Activated B cell treated with CpG ODN at 0.5 μM for 24 hours (primary cell): ENCODE measurements around the gene USP30. TPM values are rescaled to one million over a fixed set of nuclear protein-coding genes. Genes with fewer than 3 reads are reported as not detected.
"Not testable (repeated sequence)": the region's sequence is repeated elsewhere in the genome, so short reads cannot be mapped to it uniquely, and the experiment has no call there.

Experiments used
- ATAC-seq: fragments of 200-7000 bp; cut with Tn5 transposase; one replicate; pipeline ENCODE4 v1.10.0; 2021; ENCODE audit warnings: low read depth, mild to moderate bottlenecking, moderate library complexity
- CTCF ChIA-PET: fragments of 350-600 bp; sonication (Branson Sonifier 250); formaldehyde crosslinking; loops from one replicate; lab custom pipeline; 2021; ENCODE audit warnings: antibody characterized with exemption; lab: Charles Lee
- POLR2A ChIA-PET: fragments of 350-600 bp; sonication (Branson Sonifier 250); formaldehyde crosslinking; loops from one replicate; lab custom pipeline; 2021; ENCODE audit warnings: antibody characterized with exemption; lab: Charles Lee
- DNase-seq: peaks from one replicate; pipeline ENCODE4 v3.0.0; 2022
- H3K27ac Mint-ChIP-seq: one replicate; pipeline ENCODE4 v1.8.0; 2020; ENCODE audit warnings: mixed read lengths
- H3K27me3 Mint-ChIP-seq: one replicate; pipeline ENCODE4 v1.8.0; 2021; ENCODE audit warnings: mixed read lengths
- H3K36me3 Mint-ChIP-seq: one replicate; pipeline ENCODE4 v1.8.0; 2021; ENCODE audit warnings: low read depth, mixed read lengths
- H3K4me1 Mint-ChIP-seq: one replicate; pipeline ENCODE4 v1.8.0; 2021; ENCODE audit warnings: mixed read lengths
- H3K4me3 Mint-ChIP-seq: one replicate; pipeline ENCODE4 v1.8.0; 2020; ENCODE audit warnings: mild to moderate bottlenecking, mixed read lengths
- H3K9me3 Mint-ChIP-seq: one replicate; pipeline ENCODE4 v1.8.0; 2020; ENCODE audit warnings: mixed read lengths
- intact Hi-C: fragments of 100-400 bp; cut with micrococcal nuclease; formaldehyde crosslinking; loops from one replicate; pipeline ENCODE4 v1.15.1; 2024
- total RNA-seq: library from RNA; stranded (reverse); gene quantifications from 2 replicates; pipeline ENCODE4 v1.2.3, GENCODE V29; 2022
- TF ChIP-seq, protein P1 (sequence below): fragments of 200-600 bp; IDR thresholded peaks from one replicate; pipeline ENCODE4 v1.8.0; 2022; ENCODE audit warnings: antibody characterized with exemption, mild to moderate bottlenecking

The USP30 gene
- total RNA-seq, 1 donor from 2014 or later = 17.7 TPM

DNA sequence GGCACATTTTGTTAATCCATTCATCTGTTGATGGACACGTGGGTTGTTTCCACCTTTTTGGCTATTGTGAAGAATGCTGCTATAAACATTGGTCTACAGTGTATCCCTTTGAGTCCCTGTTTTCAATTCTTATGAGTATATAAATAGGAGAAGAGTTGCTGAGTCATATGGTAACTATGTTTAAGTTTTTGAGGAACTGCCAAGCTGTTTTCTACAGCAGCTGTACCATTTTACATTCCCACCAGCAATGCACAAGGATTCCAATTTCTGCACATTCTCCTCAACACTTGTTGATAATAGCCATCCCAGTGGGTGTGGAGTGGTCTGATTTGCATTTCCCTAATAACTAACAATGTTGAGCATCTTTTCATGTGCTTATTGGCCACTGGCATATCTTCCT lies 24.6 kb upstream of the USP30 start:
- H3K36me3 Mint-ChIP-seq = no peaks in the 10 kb centered on the region
- no peak for ATAC-seq
- no peaks in the 10 kb centered on the region for H3K4me1 Mint-ChIP-seq
- H3K9me3 Mint-ChIP-seq = no peaks in the 10 kb centered on the region
- DNase-seq = no peak
- no peak overlapping the region for H3K4me3 Mint-ChIP-seq
- ChIA-PET CTCF (no interaction called here), POLR2A (no interaction called here)
- H3K27me3 Mint-ChIP-seq = peaks cover 20% of the 10 kb centered on the region
- TF ChIP-seq, protein P1, sequence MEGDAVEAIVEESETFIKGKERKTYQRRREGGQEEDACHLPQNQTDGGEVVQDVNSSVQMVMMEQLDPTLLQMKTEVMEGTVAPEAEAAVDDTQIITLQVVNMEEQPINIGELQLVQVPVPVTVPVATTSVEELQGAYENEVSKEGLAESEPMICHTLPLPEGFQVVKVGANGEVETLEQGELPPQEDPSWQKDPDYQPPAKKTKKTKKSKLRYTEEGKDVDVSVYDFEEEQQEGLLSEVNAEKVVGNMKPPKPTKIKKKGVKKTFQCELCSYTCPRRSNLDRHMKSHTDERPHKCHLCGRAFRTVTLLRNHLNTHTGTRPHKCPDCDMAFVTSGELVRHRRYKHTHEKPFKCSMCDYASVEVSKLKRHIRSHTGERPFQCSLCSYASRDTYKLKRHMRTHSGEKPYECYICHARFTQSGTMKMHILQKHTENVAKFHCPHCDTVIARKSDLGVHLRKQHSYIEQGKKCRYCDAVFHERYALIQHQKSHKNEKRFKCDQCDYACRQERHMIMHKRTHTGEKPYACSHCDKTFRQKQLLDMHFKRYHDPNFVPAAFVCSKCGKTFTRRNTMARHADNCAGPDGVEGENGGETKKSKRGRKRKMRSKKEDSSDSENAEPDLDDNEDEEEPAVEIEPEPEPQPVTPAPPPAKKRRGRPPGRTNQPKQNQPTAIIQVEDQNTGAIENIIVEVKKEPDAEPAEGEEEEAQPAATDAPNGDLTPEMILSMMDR = no peak
- no peak overlapping the region for H3K27ac Mint-ChIP-seq
- intact Hi-C loops = no loop called here

DNA sequence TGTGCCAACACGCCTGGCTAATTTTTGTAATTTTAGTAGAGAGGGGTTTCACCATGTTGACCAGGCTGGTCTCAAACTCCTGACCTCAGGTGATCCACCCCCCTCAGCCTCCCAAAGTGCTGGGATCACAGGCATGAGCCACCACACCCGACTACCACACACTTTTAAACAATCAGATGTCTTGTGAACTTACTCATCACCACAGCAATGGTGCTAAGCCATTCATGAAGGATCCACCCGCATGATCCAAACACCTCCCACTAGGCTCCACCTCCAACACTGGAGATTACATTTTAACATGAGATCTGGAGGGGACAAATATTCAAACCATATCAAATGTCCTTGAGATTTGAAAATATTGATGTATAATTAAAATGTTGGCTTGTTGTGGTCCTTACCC lies 23.8 kb upstream of the USP30 start:
- CTCF ChIA-PET = not testable (repeated sequence)

DNA sequence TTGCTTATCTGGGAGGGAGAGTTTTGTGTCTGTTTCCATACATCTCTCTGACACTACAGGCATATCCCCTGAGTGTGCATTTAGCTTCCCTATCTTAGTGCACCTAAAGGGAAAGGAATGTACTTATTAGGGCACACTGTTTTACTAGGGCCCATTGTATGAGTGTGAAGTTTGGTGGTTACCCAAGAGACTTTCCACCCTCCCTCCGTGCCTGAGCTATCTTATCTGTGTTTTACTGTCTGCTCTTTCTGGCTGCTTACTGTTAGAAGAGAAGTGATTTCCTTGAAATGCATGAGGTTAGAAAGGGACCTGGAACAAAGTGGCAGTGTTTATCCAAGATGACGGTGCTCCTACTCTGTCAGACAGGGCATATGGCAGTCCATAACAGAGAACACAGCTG lies 23.0 kb upstream of the USP30 start:
- Mint-ChIP-seq H3K4me1 (no peaks in the 10 kb centered on the region), H3K9me3 (peaks cover under 1% of the 10 kb centered on the region), H3K27me3 (peaks cover 15% of the 10 kb centered on the region), H3K36me3 (no peaks in the 10 kb centered on the region), H3K4me3 (no peak overlapping the region), H3K27ac (no peak overlapping the region)
- intact Hi-C loops = no loop called here
- POLR2A ChIA-PET = no interaction called here
- no peak for DNase-seq
- TF ChIP-seq, protein P1 = no peak
- ATAC-seq = no peak
- CTCF ChIA-PET = no interaction called here

More for the DNA sequence above, 23.8 kb upstream of the USP30 start:
- H3K9me3 Mint-ChIP-seq, POLR2A ChIA-PET, H3K4me1 Mint-ChIP-seq, H3K4me3 Mint-ChIP-seq, H3K36me3 Mint-ChIP-seq, DNase-seq, intact Hi-C loops, ATAC-seq, H3K27ac Mint-ChIP-seq: not testable (repeated sequence)
- H3K27me3 Mint-ChIP-seq = peaks cover 19% of the 10 kb centered on the region

DNA sequence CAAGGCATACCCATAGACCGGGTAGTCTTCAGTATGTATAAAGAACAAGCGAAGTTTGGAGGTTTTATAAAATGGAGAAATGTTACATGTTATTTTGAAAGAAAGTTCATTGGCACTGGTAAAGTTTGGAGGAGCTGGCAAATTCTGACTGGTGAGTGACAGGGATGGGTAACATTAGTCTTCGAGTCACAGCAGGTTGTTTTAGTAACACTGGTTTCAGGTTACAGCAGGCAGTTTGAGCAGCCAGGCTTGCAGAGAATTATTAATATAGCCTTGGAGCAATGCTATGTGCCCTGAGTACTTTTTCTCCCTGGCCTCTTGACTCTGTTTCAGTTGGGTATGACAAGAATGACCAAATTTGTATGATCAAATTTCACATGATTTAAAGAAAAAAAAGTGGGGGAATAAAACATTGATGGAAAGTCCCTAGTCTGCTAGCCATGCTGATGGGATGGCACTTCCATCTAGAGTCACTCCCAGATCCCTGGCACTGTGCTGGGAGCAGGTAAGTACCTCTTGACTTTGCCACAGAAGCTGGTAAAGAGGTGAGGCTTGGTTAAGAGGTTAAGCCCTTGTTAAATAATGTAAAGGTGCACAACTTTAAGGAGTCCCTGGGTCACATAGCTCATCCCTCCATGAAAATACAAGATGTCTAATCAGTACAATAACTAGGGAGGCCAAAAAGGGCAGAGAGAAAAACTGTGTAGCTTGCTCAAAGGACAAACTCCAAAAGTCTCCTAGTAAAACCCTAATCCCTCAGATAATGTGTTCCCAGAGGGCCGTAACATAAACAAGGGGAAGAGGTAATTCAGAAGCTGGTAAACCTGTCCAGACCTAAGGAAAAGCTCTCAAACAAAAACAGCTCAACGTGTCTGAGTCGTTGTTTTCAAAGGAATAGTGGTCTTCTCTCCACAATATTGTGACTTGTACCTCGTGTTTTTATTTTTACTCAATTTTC lies 18.9 kb upstream of the USP30 start:
- ATAC-seq = no peak
- Mint-ChIP-seq H3K9me3 (peaks cover 16% of the 10 kb centered on the region), H3K27me3 (peaks cover 17% of the 10 kb centered on the region), H3K27ac (no peak overlapping the region), H3K36me3 (peaks cover 4% of the 10 kb centered on the region), H3K4me1 (no peaks in the 10 kb centered on the region), H3K4me3 (no peak overlapping the region)
- ChIA-PET CTCF (no interaction called here), POLR2A (no interaction called here)
- intact Hi-C loops = no loop called here
- no peak for DNase-seq
- TF ChIP-seq, protein P1 = no peak

DNA sequence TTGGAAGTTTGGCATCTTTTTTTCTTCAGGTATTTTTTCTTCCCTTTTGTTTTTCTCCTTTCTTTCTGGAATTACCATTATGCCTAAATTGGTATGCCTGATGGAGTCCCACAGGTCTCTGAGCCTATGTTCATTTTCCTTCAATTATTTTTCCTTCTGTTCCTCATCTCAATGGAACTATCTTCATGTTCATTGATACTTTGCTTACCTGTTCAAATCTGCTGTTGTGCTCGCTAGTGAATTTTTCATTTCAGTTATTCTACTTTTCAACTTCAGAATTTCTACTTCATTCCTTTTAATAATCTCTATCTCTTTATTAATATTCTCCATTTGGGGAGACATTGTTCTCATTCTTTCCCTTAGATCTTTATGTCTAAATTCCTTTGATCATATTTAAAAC lies 15.4 kb upstream of the USP30 start:
- H3K9me3 Mint-ChIP-seq = peaks cover 20% of the 10 kb centered on the region
- TF ChIP-seq, protein P1 = no peak
- H3K4me3 Mint-ChIP-seq = no peak overlapping the region
- CTCF ChIA-PET = no interaction called here
- H3K36me3 Mint-ChIP-seq = peaks cover 5% of the 10 kb centered on the region
- intact Hi-C loops = no loop called here
- DNase-seq (no peak), ATAC-seq (no peak)
- POLR2A ChIA-PET = no interaction called here
- peaks cover 12% of the 10 kb centered on the region for H3K27me3 Mint-ChIP-seq
- H3K4me1 Mint-ChIP-seq = no peaks in the 10 kb centered on the region
- no peak overlapping the region for H3K27ac Mint-ChIP-seq
